ENCODE data around the gene NEURL1B.
A peak's percentile ranks its signal among the peaks of the same experiment; 100 is the strongest.

NEURL1B gene

GRCh38 chr5:172680921-172681320 lies 39.9 kb downstream of the NEURL1B start:
- DNase-seq: no peak

GRCh38 chr5:172681421-172681820 lies 40.4 kb downstream of the NEURL1B start:
- no peak for DNase-seq

GRCh38 chr5:172683264-172683644 lies 42.2 kb downstream of the NEURL1B start:
- no peak for DNase-seq

- DNase-seq: peak; percentile 42 to 64
These were observed 42.8 kb downstream of the NEURL1B start for GRCh38 chr5:172683645-172684471.

- no peak for DNase-seq
These were observed 44.0 kb downstream of the NEURL1B start for GRCh38 chr5:172685091-172685490.

- DNase-seq: no peak
These were observed 45.0 kb downstream of the NEURL1B start for GRCh38 chr5:172686111-172686510.

- DNase-seq: no peak
These were observed 45.7 kb downstream of the NEURL1B start for GRCh38 chr5:172686539-172687390.

- DNase-seq: no peak
These were observed 46.9 kb downstream of the NEURL1B start for GRCh38 chr5:172687940-172688339.

GRCh38 chr5:172688349-172689217 lies 47.5 kb downstream of the NEURL1B start:
- peak in 1 of 2 donors; percentile 34 for DNase-seq

- DNase-seq: no peak
These were observed 48.1 kb downstream of the NEURL1B start for GRCh38 chr5:172689218-172689572.

GRCh38 chr5:172689801-172690200 lies 48.7 kb downstream of the NEURL1B start:
- DNase-seq: no peak

- DNase-seq: no peak
These were observed 49.4 kb downstream of the NEURL1B start for GRCh38 chr5:172690258-172691075.

- no peak for DNase-seq
These were observed 50.8 kb downstream of the NEURL1B start for GRCh38 chr5:172691886-172692285.

GRCh38 chr5:172692451-172692850 lies 51.4 kb downstream of the NEURL1B start:
- DNase-seq: no peak

GRCh38 chr5:172692981-172693380 lies 51.9 kb downstream of the NEURL1B start:
- DNase-seq: no peak

- no peak for DNase-seq
These were observed 53.0 kb downstream of the NEURL1B start for GRCh38 chr5:172694061-172694460.

- DNase-seq: no peak
These were observed 53.5 kb downstream of the NEURL1B start for GRCh38 chr5:172694541-172694940.

- no peak for DNase-seq
These were observed 54.4 kb downstream of the NEURL1B start for GRCh38 chr5:172695232-172696054.

GRCh38 chr5:172696171-172696849 lies 55.2 kb downstream of the NEURL1B start:
- DNase-seq: no peak
